Fibroblast of lung (primary cell): ENCODE results near the gene LPP.

ENCODE experiments used
- EZH2 ChIP-seq: IDR thresholded peaks from 2 replicates; pipeline ENCODE4 v1.5.1; 2012; ENCODE audit warnings: low read length, control low read depth, mild to moderate bottlenecking; ENCODE audit errors: missing control alignments
- TF ChIP-seq, protein P1 (sequence below), 2 donors: IDR thresholded peaks in 1 of 2; conservative IDR thresholded peaks in 1 of 2; 1 replicate in 1 of 2; 2 replicates in 1 of 2; pipeline ENCODE4 v1.5.1; 2011 to 2012; ENCODE audit warnings: low read length in 2 of 2, control low read depth in 1 of 2, inconsistent platforms in 1 of 2, low read depth in 1 of 2, mild to moderate bottlenecking in 1 of 2

DNA sequence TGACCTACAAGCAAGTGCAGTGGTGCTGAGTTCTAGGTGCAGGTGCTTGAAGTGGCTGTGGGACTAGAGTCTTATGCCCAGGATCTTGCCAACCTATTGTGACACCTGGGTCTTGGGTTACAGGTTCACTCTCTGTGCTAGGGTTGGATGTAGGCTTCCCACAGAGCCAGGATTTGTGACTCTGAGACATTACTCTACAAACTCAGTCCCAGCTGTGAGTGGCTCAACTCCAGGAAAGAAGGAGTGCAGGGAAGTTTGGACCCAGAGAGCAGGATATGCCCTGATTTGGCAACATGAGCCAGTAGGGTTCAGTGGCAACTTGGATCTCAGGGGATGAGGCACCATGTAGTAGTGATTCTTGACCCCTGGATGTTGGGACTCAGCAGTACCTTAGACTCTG, 182.2 kb downstream of the LPP start:
- TF ChIP-seq, protein P1, sequence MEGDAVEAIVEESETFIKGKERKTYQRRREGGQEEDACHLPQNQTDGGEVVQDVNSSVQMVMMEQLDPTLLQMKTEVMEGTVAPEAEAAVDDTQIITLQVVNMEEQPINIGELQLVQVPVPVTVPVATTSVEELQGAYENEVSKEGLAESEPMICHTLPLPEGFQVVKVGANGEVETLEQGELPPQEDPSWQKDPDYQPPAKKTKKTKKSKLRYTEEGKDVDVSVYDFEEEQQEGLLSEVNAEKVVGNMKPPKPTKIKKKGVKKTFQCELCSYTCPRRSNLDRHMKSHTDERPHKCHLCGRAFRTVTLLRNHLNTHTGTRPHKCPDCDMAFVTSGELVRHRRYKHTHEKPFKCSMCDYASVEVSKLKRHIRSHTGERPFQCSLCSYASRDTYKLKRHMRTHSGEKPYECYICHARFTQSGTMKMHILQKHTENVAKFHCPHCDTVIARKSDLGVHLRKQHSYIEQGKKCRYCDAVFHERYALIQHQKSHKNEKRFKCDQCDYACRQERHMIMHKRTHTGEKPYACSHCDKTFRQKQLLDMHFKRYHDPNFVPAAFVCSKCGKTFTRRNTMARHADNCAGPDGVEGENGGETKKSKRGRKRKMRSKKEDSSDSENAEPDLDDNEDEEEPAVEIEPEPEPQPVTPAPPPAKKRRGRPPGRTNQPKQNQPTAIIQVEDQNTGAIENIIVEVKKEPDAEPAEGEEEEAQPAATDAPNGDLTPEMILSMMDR (conservative IDR thresholded peaks at IDR 0.05 in 1 of 2, IDR thresholded peaks at IDR 0.05 in 1 of 2; ENCODE audit: low read depth in 1 of 2, low read length in 2 of 2) = no peak
- TF ChIP-seq EZH2 = no peak
